ENCODE data around the gene OR1D5. TPM values are rescaled to one million over a fixed set of nuclear protein-coding genes. Genes with fewer than 3 reads are reported as not detected.

The OR1D5 gene
- total RNA-seq, 1 experiment from 2014 or later, result not detected

DNA sequence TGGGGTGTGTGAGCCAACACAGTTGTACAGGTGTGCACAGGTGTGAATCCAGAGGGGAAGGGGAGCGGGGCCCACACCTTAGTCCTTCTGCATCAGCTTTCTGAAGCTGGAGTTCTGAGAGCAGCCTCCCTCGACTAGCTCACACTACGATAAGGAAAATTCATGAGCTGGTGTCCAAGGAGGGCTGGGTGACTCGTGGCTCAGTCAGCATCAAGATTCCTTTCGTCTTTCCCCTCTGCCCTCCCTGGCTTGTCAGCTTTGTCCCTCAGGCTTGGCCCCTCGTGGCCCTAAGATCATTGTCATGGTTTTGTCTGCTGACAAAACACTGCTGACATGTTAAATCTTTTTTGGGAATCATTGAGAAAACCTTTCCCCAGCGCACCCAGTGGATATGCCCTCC, 47.5 kb downstream of the OR1D5 start:
- Histone ChIP-seq H4K20me1 (ENCODE audit: insufficient read depth) (no peaks in the 10 kb centered on the region), H2AFZ (ENCODE audit: low read depth, low read length, poor library complexity, severe bottlenecking) (no peak overlapping the region), H3K9me2 (ENCODE audit: insufficient read depth) (no peaks in the 10 kb centered on the region), H3K9me3 (ENCODE audit: control insufficient read depth in 1 of 2, insufficient read depth in 1 of 2, low read depth in 1 of 2, low read length in 2 of 2) (no peaks in the 10 kb centered on the region), H3K27ac (ENCODE audit: low read depth, low read length) (no peak overlapping the region), H3K36me3 (ENCODE audit: control insufficient read depth in 1 of 2, insufficient read depth in 2 of 2, low read length in 2 of 2) (peaks cover 12 to 26% of the 10 kb centered on the region in 2 experiments), H3K79me2 (ENCODE audit: insufficient read depth, low read length) (no peaks in the 10 kb centered on the region), H3K4me1 (ENCODE audit: control insufficient read depth in 1 of 2, insufficient read depth in 2 of 2, low read length in 2 of 2) (peaks cover 0 to 15% of the 10 kb centered on the region in 2 experiments; a peak in 2 of 4 replicates), H3K27me3 (ENCODE audit: insufficient read depth, low read length) (no peaks in the 10 kb centered on the region), H3K4me3 (replicated peaks in 1 of 2; ENCODE audit: low read depth in 1 of 2, low read length in 2 of 2) (no peak overlapping the region), H3K4me2 (ENCODE audit: low read length) (peak overlapping the region; percentile 40), H3K9ac (ENCODE audit: low read length) (no peak overlapping the region)
- TF ChIP-seq CEBPB (IDR thresholded peaks at IDR 0.05; ENCODE audit: low read depth), result no peak
- TF ChIP-seq, protein P1, sequence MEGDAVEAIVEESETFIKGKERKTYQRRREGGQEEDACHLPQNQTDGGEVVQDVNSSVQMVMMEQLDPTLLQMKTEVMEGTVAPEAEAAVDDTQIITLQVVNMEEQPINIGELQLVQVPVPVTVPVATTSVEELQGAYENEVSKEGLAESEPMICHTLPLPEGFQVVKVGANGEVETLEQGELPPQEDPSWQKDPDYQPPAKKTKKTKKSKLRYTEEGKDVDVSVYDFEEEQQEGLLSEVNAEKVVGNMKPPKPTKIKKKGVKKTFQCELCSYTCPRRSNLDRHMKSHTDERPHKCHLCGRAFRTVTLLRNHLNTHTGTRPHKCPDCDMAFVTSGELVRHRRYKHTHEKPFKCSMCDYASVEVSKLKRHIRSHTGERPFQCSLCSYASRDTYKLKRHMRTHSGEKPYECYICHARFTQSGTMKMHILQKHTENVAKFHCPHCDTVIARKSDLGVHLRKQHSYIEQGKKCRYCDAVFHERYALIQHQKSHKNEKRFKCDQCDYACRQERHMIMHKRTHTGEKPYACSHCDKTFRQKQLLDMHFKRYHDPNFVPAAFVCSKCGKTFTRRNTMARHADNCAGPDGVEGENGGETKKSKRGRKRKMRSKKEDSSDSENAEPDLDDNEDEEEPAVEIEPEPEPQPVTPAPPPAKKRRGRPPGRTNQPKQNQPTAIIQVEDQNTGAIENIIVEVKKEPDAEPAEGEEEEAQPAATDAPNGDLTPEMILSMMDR (IDR thresholded peaks at IDR 0.05 in 2 of 3, conservative IDR thresholded peaks at IDR 0.05 in 1 of 3; ENCODE audit: borderline replicate concordance in 1 of 3, insufficient read depth in 1 of 3, low read depth in 2 of 3, low read length in 2 of 3), result no peak
- no peak for DNase-seq (ENCODE audit: low read depth, low spot score)
- ATAC-seq, result peak; percentile 44; the same call in 1 of the 2 replicates
- ChIA-PET POLR2A (no interaction called here), RAD21 (ENCODE audit: low non-redundant PET in 1 of 2, low total read pairs in 2 of 2, uncharacterized antibody in 2 of 2, unreplicated experiment in 2 of 2) (no interaction called here), CTCF (no interaction called here)
- intact Hi-C loops (cut with micrococcal nuclease), result no loop called here
- no TSS peak for BruUV-seq (replicated peaks)

DNA sequence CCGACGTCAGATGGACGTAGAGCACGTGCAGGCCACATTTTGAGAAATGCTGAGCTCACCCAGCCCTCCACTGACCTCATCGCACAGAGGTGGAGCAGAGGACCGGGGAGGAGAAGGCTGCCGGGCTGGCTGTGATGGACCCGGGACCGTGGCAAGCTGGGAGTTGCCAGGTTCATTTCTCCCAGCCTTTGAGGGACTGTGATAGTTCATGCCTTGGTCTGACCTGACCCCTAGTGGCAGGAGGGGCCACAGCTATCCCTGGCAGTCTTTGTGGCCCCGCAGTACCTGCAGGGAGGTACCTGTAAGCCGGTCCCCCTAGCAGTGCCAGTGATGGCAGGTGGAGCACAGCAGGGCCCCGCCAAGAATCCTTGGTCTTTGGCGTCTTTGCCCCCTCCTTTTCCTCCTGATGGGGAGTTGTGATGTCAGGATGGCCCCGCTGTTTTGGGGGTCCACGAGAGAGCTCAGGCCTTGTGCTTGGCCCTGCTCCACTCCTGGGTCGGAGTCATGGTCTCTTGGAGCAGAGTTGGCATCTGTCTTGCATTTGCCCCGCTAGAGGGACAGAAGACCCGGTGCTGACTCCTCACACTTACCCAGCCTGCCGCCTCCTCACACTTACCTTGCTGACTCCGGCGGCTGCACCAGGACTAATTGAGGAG, 50.4 kb downstream of the OR1D5 start:
- H3K27ac ChIP-seq (ENCODE audit: low read depth, low read length), result no peak overlapping the region
- H3K79me2 ChIP-seq (ENCODE audit: insufficient read depth, low read length), result no peaks in the 10 kb centered on the region
- intact Hi-C loops (cut with micrococcal nuclease), result loop anchor here (1.0 to 2.0 kb wide), 3 partner anchors 76 to 185 kb away; no protein-coding TSS in a partner anchor
- H3K36me3 ChIP-seq (ENCODE audit: control insufficient read depth in 1 of 2, insufficient read depth in 2 of 2, low read length in 2 of 2), result peaks cover 17 to 21% of the 10 kb centered on the region in 2 experiments; a peak in 3 of 4 replicates
- no peak overlapping the region for H3K4me2 ChIP-seq (ENCODE audit: low read length)
- DNase-seq (ENCODE audit: low read depth, low spot score), result peak; percentile 26
- H3K27me3 ChIP-seq (ENCODE audit: insufficient read depth, low read length), result no peaks in the 10 kb centered on the region
- peak; percentile 92 for ATAC-seq
- TF ChIP-seq POLR2A (IDR thresholded peaks at IDR 0.05; ENCODE audit: borderline replicate concordance, extremely low read depth, insufficient read depth, insufficient read length) (no peak), RAD21 (IDR thresholded peaks at IDR 0.05; ENCODE audit: low read depth) (peak; percentile 90)
- TF ChIP-seq, protein P1 (IDR thresholded peaks at IDR 0.05 in 2 of 3, conservative IDR thresholded peaks at IDR 0.05 in 1 of 3; ENCODE audit: borderline replicate concordance in 1 of 3, insufficient read depth in 1 of 3, low read depth in 2 of 3, low read length in 2 of 3), result peak; percentile 69 to 75 (median 70); a peak in 5 of 6 replicates
- no peaks in the 10 kb centered on the region for H4K20me1 ChIP-seq (ENCODE audit: insufficient read depth)
- no TSS peak for BruUV-seq (replicated peaks)
- ChIA-PET POLR2A (no interaction called here), CTCF (interaction anchor here (0.7 to 2.0 kb wide), 11 partner anchors 9 to 631 kb away, joined by 3 to 29 read pairs (median 5); no protein-coding TSS in a partner anchor), RAD21 (ENCODE audit: low non-redundant PET in 1 of 2, low total read pairs in 2 of 2, uncharacterized antibody in 2 of 2, unreplicated experiment in 2 of 2) (interaction anchor here (0.5 to 1.3 kb wide), 3 partner anchors 164 to 294 kb away, joined by 4 to 8 read pairs (median 7); no protein-coding TSS in a partner anchor)
- H3K4me1 ChIP-seq (ENCODE audit: control insufficient read depth in 1 of 2, insufficient read depth in 2 of 2, low read length in 2 of 2), result peaks cover 0 to 15% of the 10 kb centered on the region in 2 experiments; a peak in 2 of 4 replicates
- no peaks in the 10 kb centered on the region for H3K9me2 ChIP-seq (ENCODE audit: insufficient read depth)
- no peak overlapping the region for H2AFZ ChIP-seq (ENCODE audit: low read depth, low read length, poor library complexity, severe bottlenecking)
- H3K9ac ChIP-seq (ENCODE audit: low read length), result no peak overlapping the region
- H3K9me3 ChIP-seq (ENCODE audit: control insufficient read depth in 1 of 2, insufficient read depth in 1 of 2, low read depth in 1 of 2, low read length in 2 of 2), result no peaks in the 10 kb centered on the region
- H3K4me3 ChIP-seq (replicated peaks in 1 of 2; ENCODE audit: low read depth in 1 of 2, low read length in 2 of 2), result no peak overlapping the region
